Endodermal cell (in vitro differentiated cells): ENCODE results near the gene ADAMTS15. TPM values are rescaled to one million over a fixed set of nuclear protein-coding genes. Genes with fewer than 3 reads are reported as not detected.

ENCODE experiments used
- DNase-seq: peaks from one replicate; pipeline ENCODE4 v3.0.0-alpha.2; 2017
- H3K27ac ChIP-seq: 2 replicates; pipeline ENCODE4 v1.5.1; 2013; ENCODE audit warnings: mild to moderate bottlenecking, low read depth, low read length, moderate library complexity
- H3K27me3 ChIP-seq: 2 replicates; pipeline ENCODE4 v1.6.1; 2013; ENCODE audit warnings: mild to moderate bottlenecking, low read length, moderate library complexity; ENCODE audit not compliant: insufficient read depth, control insufficient read depth, poor library complexity, severe bottlenecking
- H3K36me3 ChIP-seq: 2 replicates; pipeline ENCODE4 v1.7.0; 2013; ENCODE audit warnings: mild to moderate bottlenecking, low read length, moderate library complexity; ENCODE audit not compliant: control insufficient read depth, insufficient read depth
- H3K4me1 ChIP-seq: one replicate; pipeline ENCODE4 v1.7.0; 2013; ENCODE audit warnings: low read length; ENCODE audit not compliant: control insufficient read depth, insufficient read depth
- H3K4me3 ChIP-seq: 2 replicates; pipeline ENCODE4 v1.5.1; 2013; ENCODE audit warnings: mild to moderate bottlenecking, low read length, moderate library complexity
- H3K9ac ChIP-seq: 2 replicates; pipeline ENCODE4 v1.6.1; 2013; ENCODE audit warnings: mild to moderate bottlenecking, low read length, moderate library complexity; ENCODE audit not compliant: poor library complexity, severe bottlenecking; ENCODE audit errors: extremely low read depth
- H3K9me3 ChIP-seq: 2 replicates; pipeline ENCODE4 v1.6.1; 2013; ENCODE audit warnings: mild to moderate bottlenecking, low read length, moderate library complexity; ENCODE audit not compliant: control insufficient read depth
- H3K27ac Mint-ChIP-seq: 2 replicates; pipeline ENCODE4 v1.8.0; 2020; ENCODE audit warnings: mixed read lengths
- H3K27me3 Mint-ChIP-seq: 2 replicates; pipeline ENCODE4 v1.8.0; 2021; ENCODE audit warnings: mild to moderate bottlenecking, mixed read lengths; ENCODE audit not compliant: insufficient read depth
- H3K36me3 Mint-ChIP-seq: 2 replicates; pipeline ENCODE4 v1.8.0; 2020; ENCODE audit warnings: low read depth, mixed read lengths
- H3K4me1 Mint-ChIP-seq: 2 replicates; pipeline ENCODE4 v1.8.0; 2020; ENCODE audit warnings: mixed read lengths
- H3K4me3 Mint-ChIP-seq: 2 replicates; pipeline ENCODE4 v1.8.0; 2020; ENCODE audit warnings: mild to moderate bottlenecking, moderate library complexity, mixed read lengths
- H3K9me3 Mint-ChIP-seq: 2 replicates; pipeline ENCODE4 v1.8.0; 2020; ENCODE audit warnings: mild to moderate bottlenecking, mixed read lengths
- CTCF ChIP-seq: fragments of 200-600 bp; sonication (generic); conservative IDR thresholded peaks from 2 replicates; pipeline ENCODE4 v1.5.0; 2021; ENCODE audit warnings: antibody characterized with exemption, mild to moderate bottlenecking
- WGBS, 2 experiments: methylation state at CpG; one replicate each; pipeline versions ENCODE4 v1.1.5 to v1.1.7; 2013; ENCODE audit warnings: missing lambda C conversion rate in 2 of 2, mixed read lengths in 1 of 2; ENCODE audit not compliant: insufficient coverage in 1 of 2, insufficient read length in 1 of 2; 5-methylcytosine and 5-hydroxymethylcytosine counted together
- total RNA-seq, 2 donors: library from RNA; stranded (reverse); fragmentation: NEBNext Ultra II Directional in 1 of 2; extraction: Animal tissue kit (Norgen Biotek cat#: 25700) in 1 of 2; gene quantifications; 2 replicates in 1 of 2; 3 replicates in 1 of 2; pipeline ENCODE4 v1.2.1, GENCODE V29; 2021

The ADAMTS15 gene
- total RNA-seq, 2 donors from 2014 or later: 0.27 to 1.0 TPM

GRCh38 chr11:130429983-130430382 is 18.5 kb upstream of the ADAMTS15 start:
- no peak for TF ChIP-seq CTCF
- Mint-ChIP-seq H3K9me3 (no peaks in the 10 kb centered on the region), H3K27ac (no peak overlapping the region), H3K4me3 (no peak overlapping the region), H3K4me1 (peaks cover 23% of the 10 kb centered on the region), H3K27me3 (peaks cover 49% of the 10 kb centered on the region), H3K36me3 (no peaks in the 10 kb centered on the region)
- DNase-seq: no peak
- no peak overlapping the region for H3K27ac ChIP-seq
- no peaks in the 10 kb centered on the region for H3K9me3 ChIP-seq
- H3K36me3 ChIP-seq: no peaks in the 10 kb centered on the region
- no peak overlapping the region for H3K4me3 ChIP-seq
- no peaks in the 10 kb centered on the region for H3K4me1 ChIP-seq
- H3K27me3 ChIP-seq: peaks cover 47% of the 10 kb centered on the region
- 86 to 100% methylated on average over 1 to 3 of the region's 3 CpGs for WGBS, 2 experiments
- no peak overlapping the region for H3K9ac ChIP-seq

DNA sequence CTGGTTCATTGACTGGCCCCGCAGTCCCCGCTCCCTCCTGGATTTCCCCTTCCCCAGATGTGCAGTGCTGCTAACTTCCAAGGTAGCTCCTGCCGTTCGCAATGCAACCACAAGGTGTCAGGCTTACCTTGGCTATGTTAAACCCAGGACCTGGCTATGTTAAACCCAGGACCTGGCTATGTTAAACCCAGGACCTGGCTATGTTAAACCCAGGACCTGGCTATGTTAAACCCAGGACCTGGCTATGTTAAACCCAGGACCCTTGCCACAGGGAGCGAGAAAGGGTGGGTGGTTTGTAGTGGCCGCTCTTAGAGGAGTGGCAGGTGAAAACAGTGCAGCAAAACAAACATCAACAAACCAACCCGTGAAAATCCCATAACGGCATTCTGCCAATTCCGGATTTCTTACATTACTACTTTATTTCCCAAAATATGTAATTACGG is 17.1 kb upstream of the ADAMTS15 start:
- no peak overlapping the region for H3K9ac ChIP-seq
- H3K4me1 Mint-ChIP-seq: peaks cover 19% of the 10 kb centered on the region
- WGBS, 2 experiments: 45 to 57% methylated on average over 3 to 10 of the region's 10 CpGs
- no peaks in the 10 kb centered on the region for H3K36me3 Mint-ChIP-seq
- TF ChIP-seq CTCF: peak; percentile 76
- peaks cover 42% of the 10 kb centered on the region for H3K27me3 ChIP-seq
- H3K36me3 ChIP-seq: no peaks in the 10 kb centered on the region
- H3K4me3 ChIP-seq: no peak overlapping the region
- H3K27ac ChIP-seq: no peak overlapping the region
- H3K27me3 Mint-ChIP-seq: peaks cover 41% of the 10 kb centered on the region
- H3K4me1 ChIP-seq: no peaks in the 10 kb centered on the region
- peak; percentile 97 for DNase-seq
- no peak overlapping the region for H3K4me3 Mint-ChIP-seq
- no peaks in the 10 kb centered on the region for H3K9me3 Mint-ChIP-seq
- no peaks in the 10 kb centered on the region for H3K9me3 ChIP-seq
- H3K27ac Mint-ChIP-seq: no peak overlapping the region

- no peak overlapping the region for H3K4me3 ChIP-seq
- no peak overlapping the region for H3K27ac ChIP-seq
- H3K4me1 ChIP-seq: no peaks in the 10 kb centered on the region
- DNase-seq: no peak
- H3K27ac Mint-ChIP-seq: no peak overlapping the region
- no peaks in the 10 kb centered on the region for H3K36me3 Mint-ChIP-seq
- 88 to 89% methylated on average over 3 of the region's 3 CpGs for WGBS, 2 experiments
- no peaks in the 10 kb centered on the region for H3K9me3 Mint-ChIP-seq
- no peak overlapping the region for H3K4me3 Mint-ChIP-seq
- H3K9me3 ChIP-seq: no peaks in the 10 kb centered on the region
- peaks cover 14% of the 10 kb centered on the region for H3K4me1 Mint-ChIP-seq
- H3K27me3 ChIP-seq: peaks cover 37% of the 10 kb centered on the region
- no peaks in the 10 kb centered on the region for H3K36me3 ChIP-seq
- H3K9ac ChIP-seq: no peak overlapping the region
- H3K27me3 Mint-ChIP-seq: peaks cover 36% of the 10 kb centered on the region
- TF ChIP-seq CTCF: no peak
Measured at GRCh38 chr11:130431801-130432200, 16.6 kb upstream of the ADAMTS15 start.
